CD14-positive monocyte (primary cell): ENCODE results near the gene RELT. TPM values are rescaled to one million over a fixed set of nuclear protein-coding genes. Genes with fewer than 3 reads are reported as not detected.

Experiments
- DNase-seq, 3 donors: peaks; one replicate each; pipeline ENCODE4 v3.0.0-alpha.2; 2011 to 2022
- H2AFZ ChIP-seq: 2 replicates; pipeline ENCODE4 v1.6.0; 2012; ENCODE audit warnings: mild to moderate bottlenecking, low read depth, low read length, inconsistent platforms; ENCODE audit not compliant: insufficient read depth, poor library complexity, severe bottlenecking
- H3K27ac ChIP-seq, 2 donors: 1 replicate in 1 of 2; 2 replicates in 1 of 2; pipeline ENCODE4 v1.5.1; 2012 to 2013; ENCODE audit warnings: low read length in 2 of 2, control low read depth in 1 of 2, inconsistent platforms in 1 of 2, low read depth in 1 of 2, mild to moderate bottlenecking in 1 of 2
- H3K27me3 ChIP-seq, 2 donors: one replicate each; pipeline versions ENCODE4 v1.6.0 to v1.6.1; 2011 to 2013; ENCODE audit warnings: low read length in 2 of 2; ENCODE audit not compliant: control insufficient read depth in 2 of 2, insufficient read depth in 2 of 2
- H3K36me3 ChIP-seq, 2 donors: replicated peaks in 1 of 2; 1 replicate in 1 of 2; 2 replicates in 1 of 2; pipeline versions ENCODE4 v1.5.1 to v1.6.1; 2012 to 2013; ENCODE audit warnings: low read length in 2 of 2, control low read depth in 1 of 2, inconsistent platforms in 1 of 2, mild to moderate bottlenecking in 1 of 2; ENCODE audit not compliant: insufficient read depth in 2 of 2, control insufficient read depth in 1 of 2
- H3K4me1 ChIP-seq, 2 donors: 1 replicate in 1 of 2; 2 replicates in 1 of 2; pipeline versions ENCODE4 v1.5.1 to v1.6.1; 2012 to 2013; ENCODE audit warnings: low read length in 2 of 2, control low read depth in 1 of 2, inconsistent platforms in 1 of 2, mild to moderate bottlenecking in 1 of 2, moderate library complexity in 1 of 2; ENCODE audit not compliant: insufficient read depth in 2 of 2, control insufficient read depth in 1 of 2
- H3K4me2 ChIP-seq: replicated peaks from 2 replicates; pipeline ENCODE3; 2012; ENCODE audit warnings: low read length, moderate library complexity, mild to moderate bottlenecking; ENCODE audit not compliant: poor library complexity, severe bottlenecking; ENCODE audit errors: extremely low read depth
- H3K4me3 ChIP-seq, 3 experiments: fragments of 200-600 bp in 1 of 3; sonication (generic) in 1 of 3; replicated peaks in 1 of 3; 1 replicate in 2 of 3; 2 replicates in 1 of 3; pipeline ENCODE4 v1.5.1; 2011 to 2013; ENCODE audit warnings: low read length in 3 of 3, mild to moderate bottlenecking in 3 of 3, control low read depth in 2 of 3, low read depth in 2 of 3, inconsistent platforms in 1 of 3, moderate library complexity in 1 of 3
- H3K79me2 ChIP-seq: 2 replicates; pipeline ENCODE4 v1.6.0; 2012; ENCODE audit warnings: mild to moderate bottlenecking, control low read depth, inconsistent platforms, low read length, moderate library complexity; ENCODE audit not compliant: insufficient read depth
- H3K9ac ChIP-seq: 2 replicates; pipeline ENCODE4 v1.6.0; 2017; ENCODE audit warnings: low read length, mild to moderate bottlenecking; ENCODE audit not compliant: insufficient read depth, poor library complexity, severe bottlenecking
- H3K9me3 ChIP-seq, 2 donors: replicated peaks in 1 of 2; 1 replicate in 1 of 2; 2 replicates in 1 of 2; pipeline versions ENCODE4 v1.5.1 to v1.6.1; 2012 to 2013; ENCODE audit warnings: low read length in 2 of 2, control low read depth in 1 of 2; ENCODE audit not compliant: control insufficient read depth in 1 of 2, insufficient read depth in 1 of 2
- H4K20me1 ChIP-seq: 2 replicates; pipeline ENCODE4 v1.6.0; 2012; ENCODE audit warnings: mild to moderate bottlenecking, low read length, control low read depth, moderate library complexity; ENCODE audit not compliant: insufficient read depth
- H3K27ac Mint-ChIP-seq, 7 donors: one replicate each; pipeline ENCODE4 v1.8.0; 2020; ENCODE audit warnings: mild to moderate bottlenecking in 7 of 7, mixed read lengths in 7 of 7, moderate library complexity in 6 of 7, inconsistent platforms in 2 of 7
- H3K27me3 Mint-ChIP-seq, 3 donors: one replicate each; pipeline ENCODE4 v1.8.0; 2021 to 2022; ENCODE audit warnings: low read depth in 3 of 3, mild to moderate bottlenecking in 3 of 3, mixed read lengths in 3 of 3, moderate library complexity in 3 of 3, inconsistent platforms in 1 of 3
- H3K36me3 Mint-ChIP-seq, 2 donors: one replicate each; pipeline ENCODE4 v1.8.0; 2020; ENCODE audit warnings: mixed read lengths in 2 of 2, inconsistent platforms in 1 of 2, mild to moderate bottlenecking in 1 of 2
- H3K4me1 Mint-ChIP-seq: one replicate; pipeline ENCODE4 v1.8.0; 2020; ENCODE audit warnings: mild to moderate bottlenecking, mixed read lengths
- H3K4me3 Mint-ChIP-seq, 2 donors: one replicate each; pipeline ENCODE4 v1.8.0; 2020; ENCODE audit warnings: mild to moderate bottlenecking in 2 of 2, mixed read lengths in 2 of 2, moderate library complexity in 1 of 2
- H3K9me3 Mint-ChIP-seq, 7 donors: one replicate each; pipeline ENCODE4 v1.8.0; 2020 to 2022; ENCODE audit warnings: mixed read lengths in 7 of 7, mild to moderate bottlenecking in 6 of 7, moderate library complexity in 6 of 7, inconsistent platforms in 2 of 7
- WGBS: methylation state at CpG from one replicate; pipeline ENCODE4 v1.1.5; 2013; ENCODE audit warnings: missing lambda C conversion rate; ENCODE audit not compliant: insufficient coverage; 5-methylcytosine and 5-hydroxymethylcytosine counted together
- intact Hi-C, 2 donors: fragments of 100-400 bp; cut with micrococcal nuclease; formaldehyde crosslinking; loops; one replicate each; pipeline versions ENCODE4 v1.15.0 to v1.15.1; 2023
- polyA plus RNA-seq, 3 donors: library from polyadenylated mRNA; depleted of rRNA in 1 of 3; unstranded in 2 of 3; stranded (reverse) in 1 of 3; fragments of 300-500 nt in 2 of 3; fragments of >200 nt in 1 of 3; fragmentation: Illumina TruSeq in 2 of 3; gene quantifications; 1 replicate in 2 of 3; 2 replicates in 1 of 3; pipeline ENCODE4 v1.2.3, GENCODE V29; 2012 to 2021
- TF ChIP-seq, protein P1 (sequence below): fragments of 200-600 bp; IDR thresholded peaks from one replicate; pipeline ENCODE4 v1.8.0; 2022; ENCODE audit warnings: antibody characterized with exemption, mild to moderate bottlenecking

Gene RELT
- polyA plus RNA-seq, 3 donors: 16.4 to 265 (median 27.3) TPM

DNA sequence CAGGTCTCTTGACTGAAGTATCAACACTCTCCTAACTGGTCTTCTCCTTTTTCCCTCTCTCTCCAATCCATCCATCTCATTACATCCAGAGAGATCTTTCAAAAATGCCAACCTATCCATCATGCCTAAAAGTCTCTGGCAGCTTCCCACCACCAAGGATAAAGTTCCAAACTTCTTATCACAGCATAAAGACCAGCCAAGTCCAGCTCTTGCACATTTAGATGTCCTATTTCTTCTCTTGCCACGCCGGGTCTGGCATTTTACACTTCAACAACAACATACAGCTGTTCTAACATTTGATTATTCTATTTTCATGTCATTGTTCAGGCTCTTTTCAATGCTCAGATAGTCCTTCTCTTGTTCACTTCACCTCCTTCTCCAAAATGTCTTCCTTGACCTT lies 70.6 kb downstream of the RELT start:
- Histone ChIP-seq H3K27ac (peak overlapping the region in 1 of 2 donors; percentile 10), H4K20me1 (peaks cover 6% of the 10 kb centered on the region), H3K36me3 (no peaks in the 10 kb centered on the region), H3K9ac (no peak overlapping the region), H3K4me2 (no peak overlapping the region), H3K79me2 (no peaks in the 10 kb centered on the region), H3K27me3 (no peaks in the 10 kb centered on the region), H3K9me3 (no peaks in the 10 kb centered on the region), H3K4me1 (peaks cover 4 to 16% of the 10 kb centered on the region in 2 donors), H3K4me3 (no peak overlapping the region), H2AFZ (no peak overlapping the region)
- no peak overlapping the region for H3K4me3 Mint-ChIP-seq
- H3K9me3 Mint-ChIP-seq: peaks cover 0 to 2% (median 0%) of the 10 kb centered on the region in 7 donors
- peaks cover 6 to 18% of the 10 kb centered on the region in 2 donors for H3K36me3 Mint-ChIP-seq
- TF ChIP-seq, protein P1, sequence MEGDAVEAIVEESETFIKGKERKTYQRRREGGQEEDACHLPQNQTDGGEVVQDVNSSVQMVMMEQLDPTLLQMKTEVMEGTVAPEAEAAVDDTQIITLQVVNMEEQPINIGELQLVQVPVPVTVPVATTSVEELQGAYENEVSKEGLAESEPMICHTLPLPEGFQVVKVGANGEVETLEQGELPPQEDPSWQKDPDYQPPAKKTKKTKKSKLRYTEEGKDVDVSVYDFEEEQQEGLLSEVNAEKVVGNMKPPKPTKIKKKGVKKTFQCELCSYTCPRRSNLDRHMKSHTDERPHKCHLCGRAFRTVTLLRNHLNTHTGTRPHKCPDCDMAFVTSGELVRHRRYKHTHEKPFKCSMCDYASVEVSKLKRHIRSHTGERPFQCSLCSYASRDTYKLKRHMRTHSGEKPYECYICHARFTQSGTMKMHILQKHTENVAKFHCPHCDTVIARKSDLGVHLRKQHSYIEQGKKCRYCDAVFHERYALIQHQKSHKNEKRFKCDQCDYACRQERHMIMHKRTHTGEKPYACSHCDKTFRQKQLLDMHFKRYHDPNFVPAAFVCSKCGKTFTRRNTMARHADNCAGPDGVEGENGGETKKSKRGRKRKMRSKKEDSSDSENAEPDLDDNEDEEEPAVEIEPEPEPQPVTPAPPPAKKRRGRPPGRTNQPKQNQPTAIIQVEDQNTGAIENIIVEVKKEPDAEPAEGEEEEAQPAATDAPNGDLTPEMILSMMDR: no peak
- H3K4me1 Mint-ChIP-seq: peaks cover 18% of the 10 kb centered on the region
- H3K27ac Mint-ChIP-seq: no peak overlapping the region
- DNase-seq: no peak
- intact Hi-C loops: loop anchor here in 1 of 2 donors (5.0 kb wide), 1 partner anchor 46 kb away; no protein-coding TSS in a partner anchor
- WGBS: 96% methylated on average over 2 of the region's 2 CpGs
- H3K27me3 Mint-ChIP-seq: no peaks in the 10 kb centered on the region

Other genes with a start within 250 kb of the RELT start
- 10 to 100 TPM; 14.5 to 43.5 (median 16.6) TPM for gene FCHSD2, start 234.1 kb upstream of the RELT start, polyA plus RNA-seq
- 10 to 100 TPM in 2 of 3 donors, 1 to 10 TPM in 1; 2.8 to 24.1 (median 12.7) TPM for gene P2RY2, start 158.1 kb upstream of the RELT start, polyA plus RNA-seq
- gene P2RY6, start 104.1 kb upstream of the RELT start, polyA plus RNA-seq: 1 to 10 TPM; 1.7 to 5.1 (median 1.8) TPM
- 1 to 10 TPM in 1 of 3 donors, under 1 TPM in 2; 0.16 to 1.2 (median 0.55) TPM for gene ARHGEF17, start 68.1 kb upstream of the RELT start, polyA plus RNA-seq
- gene FAM168A, start 221.7 kb downstream of the RELT start, polyA plus RNA-seq: 10 to 100 TPM in 1 of 3 donors, 1 to 10 TPM in 2; 1.4 to 13.3 (median 2.1) TPM